GM12892 (cell line): Measurements from ENCODE around the gene ROPN1L.

ENCODE experiments used
- DNase-seq: peaks from one replicate; pipeline ENCODE4 v3.0.0; 2011; ENCODE audit not compliant: insufficient read length
- FAIRE-seq: peaks from 2 replicates; lab custom pipeline; 2011; peaks lifted over from hg19 to GRCh38; lab: Jason Lieb, UNC
- POLR2A ChIP-seq: IDR thresholded peaks from 2 replicates; pipeline ENCODE4 v1.6.1; 2011; ENCODE audit warnings: low read depth, low read length, control low read depth
- POLR2AphosphoS5 ChIP-seq: IDR thresholded peaks from 2 replicates; pipeline ENCODE4 v1.6.1; 2011; ENCODE audit warnings: low read depth, low read length, control low read depth
- TAF1 ChIP-seq: IDR thresholded peaks from 2 replicates; pipeline ENCODE4 v1.6.1; 2011; ENCODE audit warnings: low read depth, mild to moderate bottlenecking, control low read depth, low read length, borderline replicate concordance

ROPN1L gene

DNA sequence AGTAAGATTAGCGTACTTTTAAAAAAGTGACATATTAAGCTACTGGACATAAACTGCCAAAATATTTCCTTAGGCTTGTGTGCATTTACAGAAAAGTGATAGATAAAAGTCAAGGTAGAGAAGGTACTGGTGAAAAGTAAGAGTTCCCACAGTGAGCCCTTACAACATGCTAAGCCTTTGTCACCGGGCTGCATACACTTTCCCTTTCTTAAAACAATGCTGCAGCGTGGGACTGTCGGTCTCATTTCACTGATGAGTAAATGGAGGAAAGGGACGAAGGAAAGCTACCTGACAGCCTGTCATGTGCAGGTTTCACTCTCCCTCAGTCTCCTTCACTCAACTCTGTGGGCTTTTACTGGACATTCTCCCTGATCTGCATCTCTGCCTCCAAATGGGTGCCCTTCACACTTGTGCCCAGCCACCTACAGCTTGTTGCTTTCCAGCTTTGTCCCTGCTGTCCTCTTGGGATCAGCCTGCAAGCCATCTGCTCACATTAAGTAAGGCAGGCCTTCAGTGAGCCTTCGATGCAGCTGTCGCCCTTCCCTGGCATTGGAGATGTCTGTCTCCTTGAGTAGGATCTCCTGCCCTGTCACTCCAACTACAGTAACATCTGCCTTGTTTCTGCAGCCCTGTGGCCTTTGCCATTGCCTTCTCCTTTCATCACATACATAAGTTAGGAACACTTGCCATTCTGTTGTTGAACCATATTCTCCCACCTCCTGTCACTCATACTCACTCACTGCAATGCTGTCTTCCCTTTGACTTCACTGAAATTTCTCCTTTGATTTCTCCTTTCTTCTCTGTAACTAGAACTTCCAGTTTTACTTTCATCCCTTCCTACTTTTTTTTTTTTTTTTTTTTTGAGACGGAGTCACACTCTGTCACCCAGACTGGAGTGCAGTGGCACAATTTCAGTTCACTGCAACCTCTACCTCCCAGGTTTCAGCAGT is 9.3 kb upstream of the ROPN1L start:
- FAIRE-seq (no peak), DNase-seq (no peak)
- TF ChIP-seq POLR2AphosphoS5: no peak
- TF ChIP-seq TAF1: no peak
- TF ChIP-seq POLR2A: no peak

DNA sequence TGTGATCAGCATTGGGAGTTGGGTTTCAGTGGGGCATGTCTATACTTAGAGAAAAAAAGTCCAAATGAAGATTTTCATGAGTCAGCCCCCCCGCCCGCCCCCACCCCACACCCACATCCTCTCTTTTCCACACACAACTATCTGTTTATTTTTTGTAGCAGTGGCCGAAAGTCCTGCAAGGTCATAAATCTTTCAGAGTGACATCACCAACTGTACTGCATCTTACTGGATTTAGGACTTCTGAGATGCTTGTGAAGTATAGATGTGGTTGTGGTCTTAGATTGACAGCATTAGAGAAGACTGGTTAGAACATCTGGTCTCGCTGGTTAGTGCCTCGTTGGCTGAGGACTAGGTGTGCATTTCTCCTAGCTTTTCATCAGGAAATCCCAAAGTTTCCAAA is 7.3 kb upstream of the ROPN1L start:
- DNase-seq: no peak
- TF ChIP-seq POLR2AphosphoS5: no peak
- no peak for TF ChIP-seq TAF1
- TF ChIP-seq POLR2A: no peak
- FAIRE-seq: peak; percentile 17

- no peak for FAIRE-seq
- no peak for TF ChIP-seq POLR2AphosphoS5
- TF ChIP-seq TAF1: no peak
- no peak for TF ChIP-seq POLR2A
- DNase-seq: no peak
These were observed 3.4 kb upstream of the ROPN1L start for GRCh38 chr5:10438301-10438700.

- DNase-seq: no peak
These were observed 2.0 kb upstream of the ROPN1L start for GRCh38 chr5:10439692-10440091.

DNA sequence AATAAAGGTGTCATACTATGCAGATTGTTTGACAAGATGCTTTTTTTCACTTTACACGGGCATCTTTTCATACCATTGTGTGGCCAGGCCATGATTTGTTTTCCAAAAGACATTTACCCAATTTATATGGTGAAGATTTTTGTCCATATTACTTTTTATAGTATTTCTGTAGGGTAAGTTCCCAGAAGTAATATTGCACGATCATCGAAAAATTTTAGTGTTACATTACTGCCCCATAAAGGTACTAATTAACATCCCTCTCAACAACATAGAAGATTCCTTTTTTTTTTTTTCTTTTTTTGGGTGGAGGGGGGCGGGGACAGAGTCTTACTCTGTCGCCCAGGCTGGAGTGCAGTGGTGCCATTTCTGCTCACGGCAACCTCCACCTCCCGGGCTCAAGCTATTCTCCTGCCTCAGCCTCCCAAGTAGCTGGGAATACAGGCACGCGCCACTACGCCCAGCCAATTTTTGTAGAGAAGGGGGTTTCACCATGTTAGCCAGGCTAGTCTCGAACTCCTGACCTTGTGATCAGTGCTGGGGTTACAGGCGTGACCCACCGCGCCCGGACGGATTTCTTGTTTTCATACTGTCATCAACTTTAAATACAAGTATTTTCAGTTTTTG is 1.2 kb upstream of the ROPN1L start:
- TF ChIP-seq TAF1 (no peak), POLR2A (no peak), POLR2AphosphoS5 (no peak)
- DNase-seq (no peak), FAIRE-seq (no peak)

More at GRCh38 chr5:10439692-10440091, 2.0 kb upstream of the ROPN1L start:
- no peak for FAIRE-seq
- TF ChIP-seq TAF1 (no peak), POLR2A (no peak), POLR2AphosphoS5 (no peak)

GRCh38 chr5:10441992-10442435 is 335 bp downstream of the ROPN1L start:
- DNase-seq: no peak
- TF ChIP-seq POLR2A (no peak), POLR2AphosphoS5 (no peak), TAF1 (no peak)
- FAIRE-seq: no peak

DNA sequence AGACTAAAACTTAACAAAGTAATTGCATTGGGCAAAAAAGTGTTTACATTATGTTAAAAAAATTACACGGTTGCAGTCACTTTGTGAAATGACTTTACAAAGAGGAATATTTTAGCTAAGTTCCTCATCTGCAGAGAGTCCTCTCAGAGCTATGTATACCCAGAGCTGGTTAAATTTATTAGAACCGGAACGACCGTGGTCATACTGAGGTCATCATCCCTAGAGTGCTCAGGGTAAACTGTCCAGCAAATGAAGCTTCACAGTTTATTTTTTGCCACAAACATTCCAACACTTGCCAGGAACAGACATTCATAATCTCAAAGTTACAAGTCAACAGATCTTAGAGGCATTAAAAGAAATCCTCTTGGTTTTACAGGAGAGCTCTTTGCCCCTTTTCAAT is 897 bp downstream of the ROPN1L start:
- TF ChIP-seq TAF1 (no peak), POLR2AphosphoS5 (no peak), POLR2A (no peak)
- DNase-seq (no peak), FAIRE-seq (no peak)

DNA sequence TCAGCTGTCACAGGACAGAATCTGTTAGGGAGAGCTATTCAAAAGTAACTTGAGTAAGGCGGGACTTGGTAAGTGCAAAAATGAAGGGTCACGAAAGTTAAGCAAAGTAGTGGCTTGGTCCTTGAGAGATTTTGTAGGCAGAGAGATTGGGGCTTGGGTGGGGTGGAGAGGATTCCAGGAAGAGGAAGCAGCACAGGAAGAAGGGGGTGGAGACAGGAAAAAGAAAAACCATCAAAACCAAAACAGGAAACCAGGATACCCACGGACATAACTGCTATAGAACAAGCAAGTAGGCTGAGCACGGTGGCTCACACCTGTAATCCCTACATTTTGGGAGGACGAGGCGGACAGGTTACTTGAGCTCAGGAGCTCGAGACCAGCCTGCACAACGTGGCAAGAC is 3.7 kb downstream of the ROPN1L start:
- TF ChIP-seq POLR2AphosphoS5: no peak
- FAIRE-seq (no peak), DNase-seq (no peak)

DNA sequence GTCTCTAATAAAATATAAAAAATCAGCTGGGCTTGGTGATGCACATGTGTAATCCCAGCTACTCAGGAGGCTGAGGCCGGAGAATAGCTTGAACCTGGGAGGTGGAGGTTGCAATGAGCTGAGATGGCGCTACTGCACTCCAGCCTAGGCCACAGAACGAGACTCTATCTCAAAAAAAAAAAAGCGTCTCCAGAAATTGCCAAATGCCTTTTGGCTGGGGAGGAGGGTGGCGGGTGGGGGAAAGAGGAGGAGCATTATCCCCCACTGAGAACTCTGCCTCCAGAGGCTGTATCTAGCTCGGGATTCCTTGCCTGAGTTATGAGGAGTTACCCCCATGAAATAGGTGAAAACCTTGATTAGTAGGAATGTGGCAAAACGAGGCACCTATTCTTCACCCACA is 4.8 kb downstream of the ROPN1L start:
- no peak for TF ChIP-seq POLR2AphosphoS5
- FAIRE-seq (no peak), DNase-seq (no peak)

DNA sequence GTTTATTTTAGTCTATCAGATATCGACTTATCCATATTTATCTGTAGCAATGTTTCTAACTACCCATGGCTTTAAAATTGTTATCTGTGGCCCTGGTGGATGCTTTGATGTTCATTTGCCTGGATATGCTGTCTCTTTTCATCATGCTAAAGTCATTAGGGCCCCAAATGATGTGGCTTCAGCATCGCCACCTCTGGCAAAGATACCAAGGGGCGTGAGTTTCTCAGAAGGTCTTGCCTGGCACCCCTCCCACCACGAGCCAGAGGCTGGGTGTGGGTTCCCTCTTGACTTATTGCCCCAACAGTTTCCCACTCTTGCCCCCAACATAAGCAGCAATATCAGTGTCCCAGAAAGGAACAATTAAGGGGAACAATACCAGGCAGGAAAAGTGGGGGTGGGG is 5.4 kb downstream of the ROPN1L start:
- TF ChIP-seq TAF1: no peak
- no peak for TF ChIP-seq POLR2AphosphoS5
- TF ChIP-seq POLR2A: no peak
- FAIRE-seq (no peak), DNase-seq (no peak)

GRCh38 chr5:10448754-10449360 is 7.2 kb downstream of the ROPN1L start:
- DNase-seq (no peak), FAIRE-seq (no peak)
- TF ChIP-seq POLR2A: no peak
- TF ChIP-seq POLR2AphosphoS5: no peak
- TF ChIP-seq TAF1: no peak
